ENCODE results near the gene NDC80. TPM values are rescaled to one million over a fixed set of nuclear protein-coding genes. Genes with fewer than 3 reads are reported as not detected.

Gene NDC80
- total RNA-seq, 1 donor from 2014 or later: 8.6 TPM

- DNase-seq (ENCODE audit: low spot score): no peak
- no peaks in the 10 kb centered on the region for H3K36me3 Mint-ChIP-seq (ENCODE audit: low read depth, unreplicated experiment)
- no peak for TF ChIP-seq CTCF (IDR thresholded peaks at IDR 0.05; ENCODE audit: unreplicated experiment)
- no peaks in the 10 kb centered on the region for H3K9me3 Mint-ChIP-seq (ENCODE audit: unreplicated experiment)
- H3K27ac Mint-ChIP-seq (ENCODE audit: unreplicated experiment): peak overlapping the region; percentile 50
- H3K4me3 Mint-ChIP-seq (ENCODE audit: unreplicated experiment): peak overlapping the region; percentile 77
- peaks cover 36% of the 10 kb centered on the region for H3K4me1 Mint-ChIP-seq (ENCODE audit: unreplicated experiment)
- peaks cover 5% of the 10 kb centered on the region for H3K27me3 Mint-ChIP-seq (ENCODE audit: unreplicated experiment)
These were observed 1.5 kb downstream of the NDC80 start for GRCh38 chr18:2572892-2573291.

- TF ChIP-seq CTCF (IDR thresholded peaks at IDR 0.05; ENCODE audit: unreplicated experiment): no peak
- Mint-ChIP-seq H3K9me3 (ENCODE audit: unreplicated experiment) (no peaks in the 10 kb centered on the region), H3K36me3 (ENCODE audit: low read depth, unreplicated experiment) (no peaks in the 10 kb centered on the region), H3K4me3 (ENCODE audit: unreplicated experiment) (no peak overlapping the region), H3K4me1 (ENCODE audit: unreplicated experiment) (peaks cover 34% of the 10 kb centered on the region), H3K27ac (ENCODE audit: unreplicated experiment) (no peak overlapping the region), H3K27me3 (ENCODE audit: unreplicated experiment) (peaks cover 5% of the 10 kb centered on the region)
- no peak for DNase-seq (ENCODE audit: low spot score)
These were observed 2.1 kb downstream of the NDC80 start for GRCh38 chr18:2573408-2573807.

GRCh38 chr18:2587788-2588187, 16.4 kb downstream of the NDC80 start:
- no peak for TF ChIP-seq CTCF (IDR thresholded peaks at IDR 0.05; ENCODE audit: unreplicated experiment)
- no peak overlapping the region for H3K4me3 Mint-ChIP-seq (ENCODE audit: unreplicated experiment)
- H3K27ac Mint-ChIP-seq (ENCODE audit: unreplicated experiment): no peak overlapping the region
- no peaks in the 10 kb centered on the region for H3K4me1 Mint-ChIP-seq (ENCODE audit: unreplicated experiment)
- no peak for DNase-seq (ENCODE audit: low spot score)
- H3K27me3 Mint-ChIP-seq (ENCODE audit: unreplicated experiment): no peaks in the 10 kb centered on the region
- no peaks in the 10 kb centered on the region for H3K36me3 Mint-ChIP-seq (ENCODE audit: low read depth, unreplicated experiment)
- no peaks in the 10 kb centered on the region for H3K9me3 Mint-ChIP-seq (ENCODE audit: unreplicated experiment)

- Mint-ChIP-seq H3K4me3 (ENCODE audit: unreplicated experiment) (no peak overlapping the region), H3K36me3 (ENCODE audit: low read depth, unreplicated experiment) (no peaks in the 10 kb centered on the region), H3K9me3 (ENCODE audit: unreplicated experiment) (no peaks in the 10 kb centered on the region), H3K27me3 (ENCODE audit: unreplicated experiment) (no peaks in the 10 kb centered on the region), H3K27ac (ENCODE audit: unreplicated experiment) (no peak overlapping the region), H3K4me1 (ENCODE audit: unreplicated experiment) (no peaks in the 10 kb centered on the region)
- TF ChIP-seq CTCF (IDR thresholded peaks at IDR 0.05; ENCODE audit: unreplicated experiment): no peak
- no peak for DNase-seq (ENCODE audit: low spot score)
These were observed 17.4 kb downstream of the NDC80 start for GRCh38 chr18:2588666-2589344.

- Mint-ChIP-seq H3K27me3 (ENCODE audit: unreplicated experiment) (no peaks in the 10 kb centered on the region), H3K36me3 (ENCODE audit: low read depth, unreplicated experiment) (no peaks in the 10 kb centered on the region), H3K4me3 (ENCODE audit: unreplicated experiment) (no peak overlapping the region), H3K27ac (ENCODE audit: unreplicated experiment) (no peak overlapping the region), H3K4me1 (ENCODE audit: unreplicated experiment) (no peaks in the 10 kb centered on the region), H3K9me3 (ENCODE audit: unreplicated experiment) (no peaks in the 10 kb centered on the region)
- no peak for TF ChIP-seq CTCF (IDR thresholded peaks at IDR 0.05; ENCODE audit: unreplicated experiment)
- no peak for DNase-seq (ENCODE audit: low spot score)
These were observed 18.1 kb downstream of the NDC80 start for GRCh38 chr18:2589345-2590068.

Data from endothelial cell (in vitro differentiated cells).